Fibroblast of gingiva (primary cell): Measurements from ENCODE around the gene KBTBD13.
"Not testable (repeated sequence)": the region's sequence is repeated elsewhere in the genome, so short reads cannot be mapped to it uniquely, and the experiment has no call there.

Experiments
- DNase-seq: peaks from one replicate; pipeline ENCODE4 v3.0.0-alpha.2; 2011; ENCODE audit warnings: low read depth

KBTBD13 gene

DNA sequence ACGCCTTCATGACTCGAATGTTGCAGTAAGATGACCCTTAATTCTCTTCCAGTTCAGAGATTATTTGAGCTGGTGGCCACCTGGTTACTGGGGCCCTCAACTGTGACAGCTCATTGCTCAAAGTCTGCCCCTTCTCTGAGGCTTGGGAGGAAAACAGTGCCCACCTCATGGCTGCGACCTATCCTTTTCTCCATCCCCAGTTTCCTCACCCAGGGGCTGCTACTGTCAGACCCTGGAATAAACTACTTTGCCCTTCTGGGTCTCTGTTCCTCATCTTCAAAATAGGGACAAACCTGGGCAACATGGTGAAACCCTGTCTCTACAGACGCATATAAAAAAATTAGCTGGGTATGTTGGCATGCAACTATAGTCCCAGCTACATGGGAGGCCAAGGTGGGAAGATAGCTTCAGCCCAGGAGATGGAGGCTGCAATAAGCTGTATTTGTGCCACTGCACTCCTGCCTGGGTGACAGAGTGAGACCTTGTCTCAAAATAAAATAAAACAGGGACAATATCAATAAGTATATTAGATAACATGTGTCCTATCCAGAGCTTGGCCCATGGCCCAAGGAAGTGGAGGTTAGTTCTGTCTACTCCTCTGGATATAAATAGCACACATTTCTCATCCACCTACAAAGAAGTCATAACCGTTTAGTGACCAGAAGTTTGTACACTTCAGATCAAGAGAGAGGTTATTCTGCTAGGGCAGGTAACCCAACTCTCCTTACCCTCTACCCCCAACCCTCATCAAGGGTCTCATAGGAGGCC, 6.6 kb upstream of the KBTBD13 start:
- no peak for DNase-seq

- DNase-seq, result no peak
Measured at GRCh38 chr15:65071381-65071811, 5.2 kb upstream of the KBTBD13 start.

- DNase-seq, result peak; percentile 12
Measured at GRCh38 chr15:65072027-65072426, 4.5 kb upstream of the KBTBD13 start.

DNA sequence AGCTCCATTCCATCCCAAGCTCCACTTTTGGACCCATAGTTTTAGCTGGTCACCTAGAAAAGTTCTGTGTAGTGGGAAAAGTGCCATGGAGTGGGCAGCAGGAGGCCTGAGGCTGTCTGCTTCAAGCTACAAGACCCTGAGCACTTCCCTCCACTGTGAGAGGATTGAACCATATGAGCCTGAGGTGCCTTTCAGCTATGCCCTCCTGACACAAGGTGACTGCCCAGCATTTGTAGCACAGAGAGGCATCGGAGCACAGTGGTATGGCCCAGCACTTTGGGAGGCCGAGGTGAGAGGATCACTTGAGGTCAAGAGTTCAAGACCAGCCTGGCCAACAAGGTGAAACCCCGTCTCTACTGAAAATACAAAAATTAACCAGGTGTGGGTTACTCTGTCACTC, 3.9 kb upstream of the KBTBD13 start:
- DNase-seq, result no peak

- DNase-seq, result not testable (repeated sequence)
Measured at GRCh38 chr15:65074946-65075345, 1.6 kb upstream of the KBTBD13 start.

DNA sequence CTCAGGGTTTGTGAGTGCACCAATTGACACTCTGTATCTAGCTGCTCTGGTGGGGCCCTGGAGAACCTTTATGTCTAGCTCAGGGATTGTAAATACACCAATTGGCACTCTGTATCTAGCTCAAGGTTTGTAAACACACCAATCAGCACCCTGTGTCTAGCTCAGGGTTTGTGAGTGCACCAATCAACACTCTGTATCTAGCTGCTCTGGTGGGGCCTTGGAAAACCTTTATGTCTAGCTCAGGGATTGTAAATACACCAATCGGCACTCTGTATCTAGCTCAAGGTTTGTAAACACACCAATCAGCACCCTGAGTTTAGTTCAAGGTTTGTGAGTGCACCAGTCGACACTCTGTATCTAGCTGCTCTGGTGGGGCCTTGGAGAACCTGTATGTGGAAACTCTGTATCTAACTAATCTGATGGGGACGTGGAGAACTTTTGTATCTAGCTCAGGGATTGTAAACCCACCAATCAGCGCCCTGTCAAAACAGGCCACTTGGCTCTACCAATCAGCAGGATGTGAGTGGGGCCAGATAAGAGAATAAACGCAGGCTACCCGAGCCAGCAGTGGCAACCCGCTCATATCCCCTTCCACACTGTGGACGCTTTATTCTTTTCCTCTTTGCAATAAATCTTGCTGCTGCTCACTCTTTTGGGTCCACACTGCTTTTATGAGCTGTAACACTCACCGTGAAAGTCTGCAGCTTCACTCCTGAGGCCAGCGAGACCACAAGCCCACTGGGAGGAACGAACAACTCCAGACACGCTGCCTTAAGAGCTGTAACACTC, 745 bp upstream of the KBTBD13 start:
- DNase-seq, result not testable (repeated sequence)

GRCh38 chr15:65077291-65077980, 890 bp downstream of the KBTBD13 start:
- no peak for DNase-seq

DNA sequence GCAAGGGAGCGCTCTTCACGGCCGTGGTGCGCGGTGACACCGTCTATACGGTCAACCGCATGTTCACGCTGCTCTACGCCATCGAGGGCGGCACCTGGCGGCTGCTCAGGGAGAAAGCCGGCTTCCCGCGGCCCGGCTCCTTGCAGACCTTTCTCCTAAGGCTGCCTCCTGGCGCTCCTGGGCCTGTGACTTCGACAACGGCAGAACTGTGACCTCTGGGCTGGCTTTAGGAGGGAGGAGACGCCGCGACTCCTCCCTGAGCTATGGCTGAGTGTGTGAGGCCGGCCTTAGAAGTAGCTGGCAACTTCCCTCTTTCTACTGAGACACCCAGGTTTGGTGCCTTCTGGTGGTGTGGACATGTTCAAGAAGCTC, 1.4 kb downstream of the KBTBD13 start:
- DNase-seq, result peak; percentile 57

- DNase-seq, result no peak
Measured at GRCh38 chr15:65079580-65079979, 3.0 kb downstream of the KBTBD13 start.

DNA sequence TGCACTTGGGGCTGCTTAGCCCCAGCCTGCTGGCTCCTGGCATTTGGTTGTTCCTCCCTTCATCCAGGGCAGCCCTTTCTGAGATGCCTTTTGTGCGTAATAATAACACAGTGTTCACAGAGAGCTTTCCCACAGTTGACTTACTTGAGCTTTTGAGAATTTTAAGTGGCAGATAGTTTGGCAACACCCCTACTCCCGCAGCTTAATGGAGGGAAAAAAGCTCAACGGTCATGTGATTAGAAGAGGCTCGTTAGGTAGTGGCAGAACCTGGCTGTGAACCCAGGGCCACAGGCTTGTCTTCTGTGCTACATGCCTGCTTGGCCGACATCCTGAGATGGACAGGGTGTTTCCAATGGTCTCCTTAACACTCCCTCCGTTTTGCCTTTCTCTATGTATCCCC, 4.7 kb downstream of the KBTBD13 start:
- no peak for DNase-seq

DNA sequence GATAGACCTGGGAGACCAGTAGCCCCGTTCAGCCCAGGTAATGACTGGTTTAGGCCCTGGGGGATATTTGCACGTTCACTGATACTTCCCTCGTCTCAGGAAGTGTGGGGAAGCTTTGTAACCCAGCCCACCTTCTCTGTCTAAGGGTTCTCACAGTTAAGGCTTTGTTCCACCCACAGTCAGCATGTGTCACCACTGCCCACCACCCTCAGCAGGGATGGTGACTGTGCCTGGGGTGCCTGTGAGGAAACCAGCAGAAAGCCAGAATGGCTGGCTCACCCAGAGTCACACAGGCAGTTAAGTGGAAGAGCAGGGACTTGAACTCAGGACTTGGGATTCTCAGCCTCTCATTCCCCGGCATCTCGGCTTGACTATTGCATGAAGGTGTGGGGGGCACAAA, 5.2 kb downstream of the KBTBD13 start:
- DNase-seq, result no peak

DNA sequence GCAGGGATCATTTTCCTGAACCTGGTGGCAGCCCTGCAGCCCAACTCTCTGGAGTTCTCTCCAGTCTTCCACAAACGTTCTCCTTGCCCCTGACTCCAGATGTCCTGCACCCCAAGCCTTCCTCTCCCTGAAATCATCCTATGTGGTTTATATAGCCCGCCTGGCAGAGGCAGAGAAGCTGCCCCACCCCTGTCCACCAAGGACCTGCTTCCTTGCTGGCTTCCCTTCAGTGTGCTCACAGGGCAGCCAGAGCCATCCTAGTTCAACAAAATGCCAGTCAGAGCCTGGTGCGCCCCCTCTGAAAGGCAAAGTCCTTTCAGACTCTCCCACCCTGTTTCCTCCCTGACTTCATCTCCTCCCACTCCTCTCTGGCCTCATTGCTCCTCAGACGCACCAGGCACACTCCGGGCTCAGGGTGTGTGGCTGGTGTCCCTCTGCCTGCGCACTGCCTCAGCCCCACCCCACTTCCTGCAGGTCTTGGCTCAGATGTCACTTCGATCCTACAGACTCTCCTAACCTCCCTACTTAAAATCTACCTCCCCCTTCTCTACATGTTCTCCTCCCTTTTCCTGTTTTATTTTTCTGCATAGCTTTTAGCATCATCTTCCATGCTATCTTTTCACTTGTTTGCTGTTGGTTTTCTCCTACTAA, 5.9 kb downstream of the KBTBD13 start:
- no peak for DNase-seq

- peak; percentile 39 for DNase-seq
Measured at GRCh38 chr15:65083262-65083701, 6.7 kb downstream of the KBTBD13 start.

- DNase-seq, result no peak
Measured at GRCh38 chr15:65084500-65085206, 8.1 kb downstream of the KBTBD13 start.

- no peak for DNase-seq
Measured at GRCh38 chr15:65085207-65085753, 8.7 kb downstream of the KBTBD13 start.

DNA sequence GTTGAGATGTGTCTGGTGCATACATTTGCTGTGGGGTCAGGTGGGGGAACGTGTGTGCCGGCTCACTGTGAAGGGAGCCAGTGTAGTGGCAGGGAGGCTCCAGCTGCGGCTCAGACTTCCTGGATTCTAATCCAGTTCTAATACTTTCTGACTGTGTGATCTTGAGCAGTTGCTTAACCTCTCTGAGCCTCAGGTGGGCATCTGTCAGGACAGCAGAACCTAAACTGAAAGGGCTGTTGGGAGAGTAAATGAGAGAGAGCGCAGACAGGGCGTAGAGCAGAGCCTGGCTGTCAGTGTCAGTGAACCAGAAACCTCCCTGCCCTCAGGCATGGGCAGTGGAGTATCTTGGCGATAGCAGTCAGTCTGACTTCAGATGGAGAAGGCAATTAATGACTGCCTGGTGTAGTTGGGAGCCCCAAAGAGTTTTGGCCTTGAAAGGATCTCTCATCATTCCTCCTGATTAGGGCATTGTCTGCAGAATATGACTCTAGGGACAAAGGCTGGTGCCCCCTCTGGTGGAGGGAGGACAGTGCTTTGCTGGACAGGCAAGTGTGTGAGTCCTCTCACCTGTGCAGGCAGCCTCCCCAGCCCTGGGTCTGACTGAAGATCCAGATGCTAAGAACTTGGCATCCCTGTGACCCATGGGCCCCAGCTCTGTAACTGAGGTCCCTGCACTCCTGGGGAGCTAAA, 9.6 kb downstream of the KBTBD13 start:
- DNase-seq, result no peak

DNA sequence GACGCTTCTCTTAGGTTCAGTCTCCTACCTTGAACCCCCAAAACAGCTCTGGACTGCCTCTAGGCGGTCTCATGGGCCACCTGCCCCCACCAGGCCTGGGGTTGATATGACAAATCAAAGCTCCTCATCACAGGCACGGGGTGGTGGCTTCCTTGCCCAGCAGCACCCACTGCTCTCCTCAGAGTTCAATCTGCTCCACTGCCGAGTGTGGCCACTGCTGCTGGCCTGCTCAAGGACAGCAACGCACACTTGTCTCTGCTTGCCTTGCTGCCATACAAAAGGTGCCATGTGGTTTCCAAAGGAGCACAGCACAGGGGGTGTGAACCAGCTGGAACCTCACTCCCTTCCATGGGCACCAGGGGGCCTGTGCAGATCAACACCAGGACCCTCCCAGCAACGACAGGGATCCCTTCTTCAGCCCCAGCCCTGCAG, 10.2 kb downstream of the KBTBD13 start:
- no peak for DNase-seq

GRCh38 chr15:65087411-65087810, 10.9 kb downstream of the KBTBD13 start:
- DNase-seq, result no peak

GRCh38 chr15:65087873-65088642, 11.5 kb downstream of the KBTBD13 start:
- DNase-seq, result no peak

- DNase-seq, result no peak
Measured at GRCh38 chr15:65088643-65089021, 12.1 kb downstream of the KBTBD13 start.
